HG03280 (cell line): Measurements from ENCODE around the gene ENTPD1.
A peak's percentile ranks its signal among the peaks of the same experiment; 100 is the strongest.

Source experiments
- ATAC-seq: cut with Tn5 transposase; IDR thresholded peaks from one replicate; pipeline ENCODE4 v1.9.1; 2021; ENCODE audit warnings: mild to moderate bottlenecking, moderate library complexity; ENCODE audit not compliant: unreplicated experiment

The ENTPD1 gene

DNA sequence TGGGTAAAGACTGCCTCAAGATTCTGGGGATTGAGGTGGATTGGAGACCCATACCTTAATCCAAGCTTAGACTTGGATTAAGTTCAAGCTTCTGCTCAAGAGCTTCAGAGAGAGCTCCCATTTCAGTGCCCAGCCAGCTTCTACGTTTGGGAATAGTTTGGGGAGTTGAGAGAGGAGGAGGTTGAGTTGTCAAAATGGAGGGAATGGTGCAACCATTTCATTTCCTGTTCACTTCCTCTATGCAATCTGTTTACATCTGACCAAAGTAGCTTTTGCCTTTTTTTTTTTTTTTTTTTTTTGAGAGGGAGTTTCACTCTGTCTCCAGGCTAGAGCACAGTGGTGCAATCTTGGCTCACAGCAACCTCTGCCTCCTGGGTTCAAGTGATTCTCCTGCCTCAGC lies 65.8 kb downstream of the ENTPD1 start:
- no peak for ATAC-seq

DNA sequence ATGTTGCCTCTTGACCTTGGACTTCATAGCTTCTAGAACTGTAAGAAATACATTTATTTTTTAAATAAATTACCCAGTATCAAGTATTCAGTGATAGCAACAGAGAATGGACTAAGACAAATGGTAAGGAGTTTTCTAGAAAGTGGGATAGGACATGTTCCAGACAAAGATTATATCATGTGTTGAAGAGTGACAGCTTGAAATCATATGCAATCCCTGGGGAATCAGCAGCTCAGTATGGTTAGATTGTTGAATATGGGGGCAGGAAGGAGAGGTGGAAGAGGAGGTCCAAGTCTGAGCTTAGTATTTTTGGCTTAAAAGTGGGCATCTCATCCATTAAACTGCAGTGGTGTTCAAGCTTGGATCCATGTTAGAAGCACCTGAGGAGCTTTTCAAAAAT lies 74.1 kb downstream of the ENTPD1 start:
- no peak for ATAC-seq

DNA sequence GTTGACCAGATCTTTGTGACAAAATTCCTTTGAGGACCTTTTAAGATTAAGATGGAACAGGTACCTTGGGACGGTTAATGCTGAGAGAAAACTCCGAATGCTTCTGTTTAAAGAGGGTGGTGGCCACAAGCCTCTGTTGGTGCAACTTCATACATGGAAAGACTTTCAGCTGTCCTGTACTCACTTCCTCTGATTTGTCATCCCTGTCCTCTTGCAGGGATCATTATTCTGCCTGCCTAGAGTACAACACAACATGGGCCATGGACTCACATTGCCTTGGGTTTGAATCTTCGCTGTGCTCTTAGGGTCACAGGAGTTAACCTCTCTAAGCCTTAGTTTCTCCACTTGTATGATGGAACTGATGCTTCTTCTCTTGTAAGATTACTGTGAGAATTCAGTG lies 75.1 kb downstream of the ENTPD1 start:
- no peak for ATAC-seq

GRCh38 chr10:95831515-95831914 lies 75.6 kb downstream of the ENTPD1 start:
- ATAC-seq: no peak

- peak; percentile 75 for ATAC-seq
These were observed 76.5 kb downstream of the ENTPD1 start for GRCh38 chr10:95832216-95833041.

DNA sequence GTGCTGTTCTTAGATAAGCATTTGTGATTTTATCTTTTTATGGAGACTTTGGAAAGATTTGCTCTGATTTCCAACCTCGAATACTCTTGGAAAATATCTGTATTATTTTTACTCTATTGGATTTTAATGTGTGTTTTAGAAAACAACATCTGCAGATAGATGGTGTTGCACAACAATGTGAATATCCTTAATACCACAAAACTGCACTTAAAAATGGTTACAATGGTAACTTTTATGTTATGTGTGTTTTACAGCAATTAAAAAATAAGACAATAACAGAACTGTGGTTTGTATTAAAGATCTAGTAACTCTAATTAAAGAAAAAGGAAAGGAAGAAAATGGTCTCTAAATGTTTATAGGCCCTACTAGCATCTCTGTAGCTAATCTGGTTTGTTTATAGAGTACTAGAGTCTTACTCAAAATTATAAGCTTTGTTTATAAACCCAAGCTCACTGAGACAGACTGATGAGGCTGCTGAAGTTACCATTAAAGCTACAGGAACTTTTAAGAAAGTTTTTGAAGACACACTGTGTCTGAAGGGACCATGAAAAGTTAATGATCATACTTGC lies 77.2 kb downstream of the ENTPD1 start:
- no peak for ATAC-seq

- ATAC-seq: no peak
These were observed 78.4 kb downstream of the ENTPD1 start for GRCh38 chr10:95834406-95834805.

- no peak for ATAC-seq
These were observed 79.3 kb downstream of the ENTPD1 start for GRCh38 chr10:95835149-95835860.

- no peak for ATAC-seq
These were observed 79.9 kb downstream of the ENTPD1 start for GRCh38 chr10:95835911-95836310.

DNA sequence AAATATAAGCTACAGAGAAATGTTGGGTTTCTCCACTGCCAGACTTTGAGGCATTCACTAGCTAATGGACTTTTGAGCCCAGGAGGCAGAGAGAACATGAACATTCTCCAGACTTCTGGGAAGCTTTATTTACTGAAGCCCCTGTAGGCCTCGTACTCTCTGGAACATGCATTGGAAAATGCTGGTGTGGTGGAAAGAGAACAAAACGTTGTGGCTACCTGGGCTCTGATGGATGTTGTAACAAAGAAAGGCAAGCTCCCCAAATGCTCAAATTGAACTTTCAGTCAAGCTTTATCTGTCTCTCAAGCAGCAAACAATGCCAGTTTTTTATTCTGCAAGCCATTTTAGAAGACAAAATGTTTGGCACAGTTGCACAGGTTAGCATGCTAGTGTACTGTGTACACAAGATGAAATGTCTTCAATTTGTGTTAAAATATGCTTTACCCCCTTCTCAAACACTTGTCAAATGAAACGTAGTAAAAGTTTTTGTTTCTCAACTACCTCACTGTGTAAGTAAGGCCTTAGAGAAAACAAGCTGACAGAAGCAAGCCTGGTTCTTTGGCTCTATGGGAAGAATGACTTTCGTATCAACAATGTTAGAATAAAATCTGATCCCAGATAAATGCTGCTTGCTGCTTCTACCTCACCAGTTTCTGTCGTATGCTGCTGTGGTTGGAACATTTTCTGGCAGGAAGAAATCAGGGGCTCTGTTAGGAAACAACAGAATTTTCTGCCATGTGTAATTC lies 80.8 kb downstream of the ENTPD1 start:
- ATAC-seq: no peak

GRCh38 chr10:95837356-95837776 lies 81.4 kb downstream of the ENTPD1 start:
- ATAC-seq: no peak

DNA sequence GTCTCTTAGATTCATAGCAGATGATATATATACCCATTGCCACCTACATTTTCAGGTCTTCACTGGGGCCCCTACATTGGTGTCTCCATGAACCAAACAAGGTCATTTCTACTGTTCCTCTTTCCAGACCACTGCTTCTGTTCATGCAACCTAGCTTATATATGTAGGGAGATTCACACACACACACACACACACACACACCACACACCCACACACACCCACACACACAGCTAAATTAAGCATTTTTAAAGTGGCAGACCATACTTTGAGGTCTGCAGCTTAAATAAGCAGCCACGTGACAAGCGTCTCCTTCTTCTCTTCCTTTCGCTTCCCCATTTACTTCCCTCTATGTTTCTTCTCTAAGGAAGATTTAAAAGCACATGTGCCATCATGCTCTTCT lies 81.8 kb downstream of the ENTPD1 start:
- ATAC-seq: no peak

DNA sequence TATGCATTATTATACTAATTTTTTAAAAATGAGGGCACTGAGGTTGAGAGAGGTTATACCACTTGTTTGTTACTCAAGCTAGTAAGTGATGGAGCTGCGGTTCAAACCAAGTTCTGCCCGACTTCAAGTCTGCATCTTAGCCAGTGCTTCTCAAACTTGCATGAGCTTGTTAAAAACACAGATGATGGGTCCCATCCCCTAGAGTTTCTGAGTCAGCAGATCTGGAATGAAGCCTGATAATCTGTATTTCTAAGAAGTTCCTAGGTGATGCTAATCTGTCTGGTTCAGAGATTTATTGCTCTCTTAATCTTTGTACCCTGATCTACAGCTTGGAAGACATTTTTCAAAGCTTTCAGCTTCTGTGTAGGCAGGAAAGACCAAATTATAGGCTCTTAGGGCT lies 84.2 kb downstream of the ENTPD1 start:
- ATAC-seq: no peak

DNA sequence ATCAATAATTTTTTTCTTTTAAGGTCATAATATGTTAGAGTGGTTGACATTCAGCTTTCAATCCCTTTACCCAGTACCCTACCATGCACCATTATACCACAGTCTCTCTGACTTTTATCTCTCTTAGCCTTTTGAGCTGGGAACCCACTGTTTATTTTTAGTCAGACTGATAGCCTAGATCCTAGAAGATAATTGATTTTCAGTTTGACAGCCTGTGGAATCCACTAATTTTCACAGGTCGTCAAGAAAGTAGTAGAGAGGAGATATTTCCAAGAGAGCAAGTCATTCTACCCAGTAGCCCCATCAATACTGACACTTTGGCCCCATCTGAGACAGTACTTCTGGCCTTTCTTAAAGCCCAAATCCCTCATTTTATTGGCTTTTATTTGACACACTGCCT lies 84.7 kb downstream of the ENTPD1 start:
- ATAC-seq: no peak

- peak; percentile 41 for ATAC-seq
These were observed 85.9 kb downstream of the ENTPD1 start for GRCh38 chr10:95841661-95842498.

DNA sequence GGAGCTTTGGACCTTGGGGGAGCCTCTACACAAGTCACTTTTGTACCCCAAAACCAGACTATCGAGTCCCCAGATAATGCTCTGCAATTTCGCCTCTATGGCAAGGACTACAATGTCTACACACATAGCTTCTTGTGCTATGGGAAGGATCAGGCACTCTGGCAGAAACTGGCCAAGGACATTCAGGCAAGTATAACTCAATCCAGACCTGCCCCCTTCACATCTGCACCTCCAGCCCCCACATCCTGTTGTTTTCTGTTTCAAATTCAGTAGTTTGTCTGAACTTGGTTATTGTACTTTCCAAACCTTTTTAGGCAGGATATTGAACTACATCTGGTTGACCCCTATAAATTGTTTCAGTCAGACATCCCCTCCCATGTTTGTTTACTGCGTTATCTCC lies 89.4 kb downstream of the ENTPD1 start:
- no peak for ATAC-seq

- ATAC-seq: no peak
These were observed 91.0 kb downstream of the ENTPD1 start for GRCh38 chr10:95847007-95847406.

DNA sequence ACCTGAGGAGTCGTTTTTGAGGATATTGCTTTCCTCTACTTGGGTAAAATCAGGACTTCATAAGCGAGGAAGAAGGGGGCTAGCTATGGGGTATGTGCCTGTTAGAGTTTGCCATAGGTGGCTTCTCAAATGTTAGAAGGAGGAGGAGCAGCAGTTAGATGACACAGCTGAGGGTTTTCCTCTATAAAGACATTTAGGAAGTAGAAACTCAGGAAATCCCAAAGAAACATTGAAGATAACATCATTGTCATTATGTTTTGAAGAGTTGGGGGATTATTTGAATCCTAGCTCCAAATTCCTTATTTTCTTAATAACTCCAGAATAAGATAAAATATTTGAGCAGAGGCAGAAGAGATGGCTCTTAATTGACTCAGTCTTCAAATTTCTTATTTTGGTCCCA lies 92.9 kb downstream of the ENTPD1 start:
- ATAC-seq: no peak

DNA sequence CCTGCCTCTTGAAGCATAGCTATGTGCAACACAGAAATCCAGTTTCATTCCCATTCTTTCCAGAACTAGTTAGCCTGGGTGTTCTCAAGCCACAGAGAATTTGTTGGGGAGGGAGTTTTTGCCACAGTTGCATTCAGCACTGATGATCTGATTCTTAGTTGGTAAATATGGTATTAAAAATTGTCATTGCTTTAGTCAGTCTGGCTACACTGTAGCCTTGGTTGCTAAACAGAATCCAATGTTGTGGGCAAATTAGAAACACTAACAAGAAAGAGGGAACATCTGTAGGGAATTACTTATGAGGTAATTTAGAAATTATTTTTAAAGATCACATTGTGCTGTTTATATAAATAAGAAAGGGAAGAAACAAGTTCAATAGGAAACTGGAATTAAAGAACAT lies 94.8 kb downstream of the ENTPD1 start:
- no peak for ATAC-seq

GRCh38 chr10:95860166-95860940 lies 104.4 kb downstream of the ENTPD1 start:
- no peak for ATAC-seq
